Subcutaneous abdominal adipose tissue (tissue), 5 donors: ENCODE data around the gene TOR2A.
"Not testable (repeated sequence)": the region's sequence is repeated elsewhere in the genome, so short reads cannot be mapped to it uniquely, and the experiment has no call there.

Experiments
- H3K27ac ChIP-seq: one replicate; pipeline ENCODE4 v1.7.0; 2013; ENCODE audit warnings: low read depth, mild to moderate bottlenecking, inconsistent platforms, low read length, moderate library complexity
- H3K27me3 ChIP-seq, 5 donors: one replicate each; pipeline ENCODE4 v1.7.0; 2013; ENCODE audit warnings: low read length in 5 of 5, inconsistent platforms in 1 of 5; ENCODE audit not compliant: control insufficient read depth in 5 of 5, insufficient read depth in 4 of 5
- H3K36me3 ChIP-seq, 5 donors: one replicate each; pipeline ENCODE4 v1.7.0; 2013; ENCODE audit warnings: low read length in 5 of 5; ENCODE audit not compliant: control insufficient read depth in 5 of 5, insufficient read depth in 5 of 5
- H3K4me1 ChIP-seq, 5 donors: one replicate each; pipeline ENCODE4 v1.7.0; 2013; ENCODE audit warnings: low read length in 5 of 5, mild to moderate bottlenecking in 3 of 5, moderate library complexity in 1 of 5; ENCODE audit not compliant: control insufficient read depth in 5 of 5, insufficient read depth in 5 of 5
- H3K4me3 ChIP-seq, 5 donors: one replicate each; pipeline ENCODE4 v1.7.0; 2013; ENCODE audit warnings: low read length in 5 of 5, low read depth in 1 of 5
- H3K9ac ChIP-seq, 5 donors: one replicate each; pipeline ENCODE4 v1.7.0; 2013; ENCODE audit warnings: low read length in 5 of 5, mild to moderate bottlenecking in 4 of 5, moderate library complexity in 3 of 5
- H3K9me3 ChIP-seq, 5 donors: one replicate each; pipeline ENCODE4 v1.7.0; 2013; ENCODE audit warnings: low read length in 5 of 5; ENCODE audit not compliant: control insufficient read depth in 5 of 5
- donor health status: healthy.
- donor health status: healthy.
- donor health status: healthy.
- donor health status: healthy.
- donor health status: healthy.

TOR2A gene

GRCh38 chr9:127756776-127757175 is 21.7 kb upstream of the TOR2A start:
- Histone ChIP-seq H3K36me3 (peaks cover 0 to 16% (median 8%) of the 10 kb centered on the region in 5 donors), H3K27me3 (peaks cover 5 to 17% (median 14%) of the 10 kb centered on the region in 5 donors), H3K4me1 (peaks cover 0 to 73% (median 3%) of the 10 kb centered on the region in 5 donors)
- not testable (repeated sequence) for H3K4me3 ChIP-seq, H3K9me3 ChIP-seq, H3K27ac ChIP-seq, H3K9ac ChIP-seq

- Histone ChIP-seq H3K27ac (no peak overlapping the region), H3K4me1 (peaks cover 0 to 68% (median 3%) of the 10 kb centered on the region in 5 donors), H3K9me3 (no peaks in the 10 kb centered on the region), H3K4me3 (no peak overlapping the region), H3K27me3 (peaks cover 5 to 17% (median 14%) of the 10 kb centered on the region in 5 donors), H3K36me3 (peaks cover 0 to 21% (median 8%) of the 10 kb centered on the region in 5 donors), H3K9ac (no peak overlapping the region)
Observed at GRCh38 chr9:127756233-127756632, 21.1 kb upstream of the TOR2A start.

- Histone ChIP-seq H3K27me3 (peaks cover 5 to 17% (median 14%) of the 10 kb centered on the region in 5 donors), H3K27ac (no peak overlapping the region), H3K4me1 (peaks cover 0 to 60% (median 0%) of the 10 kb centered on the region in 5 donors), H3K9ac (no peak overlapping the region), H3K4me3 (peak overlapping the region in 1 of 5 donors; percentile 22), H3K9me3 (no peaks in the 10 kb centered on the region), H3K36me3 (peaks cover 0 to 29% (median 17%) of the 10 kb centered on the region in 5 donors)
Observed at GRCh38 chr9:127755061-127756060, 20.3 kb upstream of the TOR2A start.

- Histone ChIP-seq H3K27me3 (peaks cover 5 to 17% (median 14%) of the 10 kb centered on the region in 5 donors), H3K9me3 (no peaks in the 10 kb centered on the region), H3K36me3 (peaks cover 0 to 37% (median 25%) of the 10 kb centered on the region in 5 donors), H3K4me1 (peaks cover 0 to 53% (median 0%) of the 10 kb centered on the region in 5 donors), H3K4me3 (no peak overlapping the region), H3K9ac (peak overlapping the region in 1 of 5 donors; percentile 30), H3K27ac (no peak overlapping the region)
Observed at GRCh38 chr9:127754099-127755060, 19.3 kb upstream of the TOR2A start.

GRCh38 chr9:127753622-127754021 is 18.5 kb upstream of the TOR2A start:
- peaks cover 0 to 47% (median 0%) of the 10 kb centered on the region in 5 donors for H3K4me1 ChIP-seq
- peaks cover 5 to 17% (median 14%) of the 10 kb centered on the region in 5 donors for H3K27me3 ChIP-seq
- no peak overlapping the region for H3K27ac ChIP-seq
- peak overlapping the region in 1 of 5 donors; percentile 30 for H3K9ac ChIP-seq
- H3K9me3 ChIP-seq, result no peaks in the 10 kb centered on the region
- H3K36me3 ChIP-seq, result peaks cover 0 to 41% (median 32%) of the 10 kb centered on the region in 5 donors
- H3K4me3 ChIP-seq, result no peak overlapping the region

GRCh38 chr9:127753148-127753547 is 18.1 kb upstream of the TOR2A start:
- Histone ChIP-seq H3K27me3 (peaks cover 5 to 17% (median 14%) of the 10 kb centered on the region in 5 donors), H3K4me1 (peaks cover 0 to 43% (median 0%) of the 10 kb centered on the region in 5 donors), H3K27ac (no peak overlapping the region), H3K9ac (no peak overlapping the region), H3K4me3 (no peak overlapping the region), H3K9me3 (no peaks in the 10 kb centered on the region), H3K36me3 (peaks cover 0 to 46% (median 34%) of the 10 kb centered on the region in 5 donors)

- peaks cover 0 to 62% (median 48%) of the 10 kb centered on the region in 5 donors for H3K36me3 ChIP-seq
- peaks cover 5 to 17% (median 14%) of the 10 kb centered on the region in 5 donors for H3K27me3 ChIP-seq
- peaks cover 0 to 41% (median 0%) of the 10 kb centered on the region in 5 donors for H3K4me1 ChIP-seq
- no peaks in the 10 kb centered on the region for H3K9me3 ChIP-seq
- H3K4me3 ChIP-seq, result no peak overlapping the region
- H3K9ac ChIP-seq, result no peak overlapping the region
- H3K27ac ChIP-seq, result no peak overlapping the region
Observed at GRCh38 chr9:127751269-127752054, 16.4 kb upstream of the TOR2A start.

GRCh38 chr9:127749090-127749787 is 14.1 kb upstream of the TOR2A start:
- Histone ChIP-seq H3K4me1 (peaks cover 0 to 25% (median 0%) of the 10 kb centered on the region in 5 donors), H3K4me3 (no peak overlapping the region), H3K27me3 (peaks cover 2 to 9% (median 7%) of the 10 kb centered on the region in 5 donors), H3K27ac (no peak overlapping the region), H3K36me3 (peaks cover 0 to 78% (median 65%) of the 10 kb centered on the region in 5 donors), H3K9me3 (no peaks in the 10 kb centered on the region), H3K9ac (no peak overlapping the region)
